Islet precursor cell (in vitro differentiated cells): Measurements from ENCODE around the gene UNC13B.
"Not testable (repeated sequence)": the region's sequence is repeated elsewhere in the genome, so short reads cannot be mapped to it uniquely, and the experiment has no call there.

Source experiments
- DNase-seq: peaks from one replicate; pipeline ENCODE4 v3.0.0-alpha.2; 2018

The UNC13B gene

GRCh38 chr9:35161713-35162604 is at the start of gene UNC13B:
Gene UNC13B (plus strand): TSS chr9:35162009. CDS start chr9:35162284, 275 bp downstream.
- peak; percentile 98 for DNase-seq

- DNase-seq: no peak
Observed at GRCh38 chr9:35112257-35113020, 49.4 kb upstream of the UNC13B start.

- DNase-seq: peak; percentile 100
Observed at GRCh38 chr9:35114113-35114839, 47.5 kb upstream of the UNC13B start.

- peak; percentile 79 for DNase-seq
Observed at GRCh38 chr9:35114840-35115628, 46.8 kb upstream of the UNC13B start.

DNA sequence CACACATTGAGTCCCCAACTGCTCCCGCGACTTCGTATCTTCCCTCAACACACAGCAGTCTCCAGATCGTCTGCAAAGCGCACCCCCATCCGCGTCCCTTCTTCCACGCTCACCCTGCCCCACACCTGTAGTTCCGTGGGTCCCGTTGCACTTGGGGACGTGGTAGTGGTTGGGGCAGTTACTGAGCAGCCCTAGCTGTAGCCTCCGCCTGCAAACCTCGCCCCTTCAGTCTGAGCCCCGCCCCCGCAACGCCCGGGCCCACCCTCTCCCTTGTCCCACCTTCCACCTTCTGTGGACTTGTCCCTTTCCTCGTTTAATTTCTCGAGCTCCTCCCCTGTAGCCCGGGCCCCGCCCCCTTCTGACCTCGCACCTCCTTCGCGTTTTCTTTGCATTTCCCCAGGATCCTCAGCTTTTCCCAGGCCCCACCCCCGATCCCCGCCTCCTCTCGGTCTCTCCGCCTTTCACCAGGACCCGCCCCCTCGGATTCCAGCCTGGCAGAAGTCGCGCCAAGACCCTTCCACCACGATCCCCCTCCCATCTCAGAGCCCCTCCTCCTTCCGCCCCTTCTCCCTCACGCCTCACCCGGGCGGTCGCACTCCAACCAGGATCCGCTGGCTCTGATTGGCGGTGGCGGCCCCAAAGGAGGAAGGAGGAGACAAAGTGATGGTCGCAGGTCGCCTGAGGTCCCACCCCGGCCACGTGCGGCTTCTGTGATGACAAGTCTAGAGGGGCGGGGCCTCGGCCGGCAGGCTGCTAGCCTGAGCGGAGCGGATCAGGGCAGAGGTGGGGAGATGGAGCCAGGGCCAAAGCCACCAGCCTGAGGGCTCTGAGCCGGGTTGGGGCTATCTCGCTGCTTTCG is 45.9 kb upstream of the UNC13B start, which contains the start of gene ATOSB:
ATOSB (minus strand) TSS at position 183 of the 859 bp plus-strand sequence. CDS start 7,588 bp downstream, outside the sequence.
- DNase-seq: peak; percentile 100

GRCh38 chr9:35116539-35116897 is 45.3 kb upstream of the UNC13B start:
- no peak for DNase-seq

GRCh38 chr9:35116898-35117551 is 44.8 kb upstream of the UNC13B start:
- peak; percentile 95 for DNase-seq

- no peak for DNase-seq
Observed at GRCh38 chr9:35134920-35135319, 26.9 kb upstream of the UNC13B start.

DNA sequence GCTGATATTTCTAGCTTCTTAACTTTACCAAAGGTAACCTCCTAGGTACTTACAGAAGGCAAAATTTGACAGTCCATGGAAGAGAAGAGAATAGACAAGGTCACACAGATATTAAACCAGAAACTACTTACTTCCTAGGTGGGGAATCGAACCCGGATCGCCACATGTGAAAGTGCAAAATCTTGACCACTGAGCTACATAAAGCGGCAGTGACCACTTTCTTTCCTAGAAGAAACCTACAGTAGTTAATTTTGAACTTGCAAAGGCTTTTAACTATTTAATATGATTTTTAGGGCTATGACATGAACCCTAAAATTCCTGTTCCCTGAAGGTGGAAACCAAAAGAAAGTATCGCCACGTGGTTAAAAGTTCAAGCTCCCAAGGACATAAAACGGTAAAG is 25.8 kb upstream of the UNC13B start:
- DNase-seq: peak; percentile 7

- peak; percentile 25 for DNase-seq
Observed at GRCh38 chr9:35136866-35137265, 24.9 kb upstream of the UNC13B start.

DNA sequence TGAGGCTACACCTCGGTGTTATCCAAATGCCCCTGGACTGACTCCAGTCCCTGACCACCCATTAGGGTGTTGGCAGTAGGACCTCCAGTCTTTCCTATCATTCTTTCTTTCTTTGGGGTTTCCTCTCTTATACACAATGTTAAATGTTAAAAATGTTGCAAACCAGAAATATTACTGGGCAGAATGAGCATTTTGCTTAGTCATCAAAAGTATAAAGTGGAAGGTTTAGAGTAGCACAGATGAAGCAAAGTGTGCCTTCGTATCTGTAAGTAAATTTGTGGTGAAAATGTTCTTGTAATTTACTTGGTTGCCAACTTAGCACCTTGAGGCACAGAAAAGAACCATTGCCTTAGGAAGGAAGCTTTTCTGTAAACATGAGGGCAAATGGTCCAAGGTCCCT is 21.7 kb upstream of the UNC13B start:
- no peak for DNase-seq

GRCh38 chr9:35142037-35142436 is 19.8 kb upstream of the UNC13B start:
- DNase-seq: no peak

DNA sequence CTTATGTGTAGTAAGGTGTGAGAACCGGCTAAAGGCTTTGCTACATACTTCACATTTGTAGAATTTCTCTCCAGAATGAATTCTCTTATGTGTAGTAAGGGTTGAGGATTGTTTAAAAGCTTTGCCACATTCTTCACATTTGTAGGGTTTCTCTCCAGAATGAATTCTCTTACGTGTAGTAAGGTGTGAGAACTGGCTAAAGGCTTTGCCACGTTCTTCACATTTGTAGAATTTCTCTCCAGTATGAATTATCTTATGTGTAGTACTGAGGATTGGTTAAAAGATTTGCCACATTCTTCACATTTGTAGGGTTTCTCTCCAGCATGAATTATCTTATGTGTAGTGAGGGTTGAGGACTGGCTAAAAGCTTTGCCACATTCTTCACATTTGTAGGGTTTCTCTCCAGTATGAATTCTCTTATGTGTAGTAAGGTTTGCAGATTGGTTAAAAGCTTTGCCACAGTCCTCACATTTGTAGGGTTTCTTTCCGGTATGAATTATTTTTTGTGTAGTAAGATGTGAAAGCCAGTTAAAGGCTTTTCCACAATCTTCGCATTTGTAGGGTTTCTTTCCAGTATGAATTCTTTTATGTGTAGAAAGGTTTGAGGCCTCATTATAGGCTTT is 13.8 kb upstream of the UNC13B start:
- not testable (repeated sequence) for DNase-seq

DNA sequence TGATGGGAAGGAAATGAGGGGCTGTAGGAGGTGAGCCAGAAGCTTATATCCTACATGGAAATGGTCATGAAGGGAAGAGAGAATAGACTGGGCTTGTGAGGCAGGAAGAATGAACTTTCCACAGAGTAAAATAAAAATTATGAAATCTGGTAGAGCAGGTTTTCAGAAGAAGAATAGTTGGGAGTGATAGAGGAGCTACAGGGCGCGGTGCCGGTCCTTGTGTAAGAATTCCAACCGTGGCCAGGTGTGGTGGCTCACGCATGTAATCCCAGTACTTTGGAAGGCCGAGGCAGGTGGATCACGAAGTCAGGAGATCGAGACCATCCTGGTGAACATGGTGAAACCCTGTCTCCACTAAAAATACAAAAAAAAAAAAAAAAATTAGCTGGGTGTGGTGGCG is 8.9 kb upstream of the UNC13B start:
- DNase-seq: no peak

DNA sequence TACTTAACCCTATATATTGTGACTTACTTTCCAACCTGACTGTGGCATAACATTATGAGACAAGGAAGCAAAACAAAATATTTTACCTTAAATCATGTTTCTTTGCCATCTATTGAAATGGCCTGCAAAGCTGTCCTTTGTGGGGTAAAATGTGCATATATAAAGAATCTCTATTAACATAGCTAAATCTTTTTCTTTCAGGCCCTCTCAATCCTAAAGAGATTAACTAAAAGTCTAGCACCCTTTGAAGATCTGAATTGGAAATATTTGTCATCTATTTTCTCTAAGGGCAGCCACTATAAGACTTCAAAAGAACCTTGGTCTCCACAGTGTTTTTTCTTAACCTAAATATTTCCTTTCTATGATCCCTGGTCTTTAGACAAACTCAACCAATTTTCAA is 5.0 kb upstream of the UNC13B start:
- no peak for DNase-seq

- DNase-seq: not testable (repeated sequence)
Observed at GRCh38 chr9:35157836-35158235, 4.0 kb upstream of the UNC13B start.

DNA sequence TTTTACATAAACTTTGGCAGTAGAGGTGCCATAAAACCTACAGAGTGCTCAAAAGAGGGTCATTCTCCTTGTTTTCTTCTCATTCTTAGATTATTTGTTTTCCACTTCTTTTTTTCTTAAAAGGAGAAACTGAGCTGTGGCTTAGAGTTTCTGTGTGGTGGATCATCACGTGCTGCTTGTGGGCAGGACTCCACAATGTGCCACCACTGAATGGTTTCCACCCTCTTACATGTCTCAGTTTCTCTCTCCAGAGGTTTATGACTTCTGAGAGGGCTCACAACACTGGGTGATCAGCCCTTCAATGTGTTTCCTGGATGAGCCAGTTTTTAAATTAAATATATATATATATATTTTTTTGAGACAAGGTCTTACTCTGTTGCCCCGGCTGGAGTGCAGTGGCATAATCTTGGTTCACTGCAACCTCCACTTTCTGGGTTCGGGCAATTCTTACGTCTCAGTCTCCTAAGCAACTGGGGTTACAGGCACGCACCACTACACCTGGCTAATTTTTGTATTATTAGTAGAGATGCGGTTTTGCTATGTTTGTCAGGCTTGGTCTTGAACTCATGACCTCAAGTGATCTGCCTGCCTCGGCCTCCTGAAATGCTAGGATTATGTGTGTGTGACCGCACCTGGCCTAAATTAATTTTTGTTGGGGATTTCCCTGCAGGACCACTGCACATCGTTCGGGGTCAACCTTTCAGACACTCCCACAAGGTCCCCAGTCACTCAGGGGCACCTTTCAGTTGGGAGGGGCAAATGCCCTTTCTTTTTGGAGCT is 3.1 kb upstream of the UNC13B start:
- no peak for DNase-seq

DNA sequence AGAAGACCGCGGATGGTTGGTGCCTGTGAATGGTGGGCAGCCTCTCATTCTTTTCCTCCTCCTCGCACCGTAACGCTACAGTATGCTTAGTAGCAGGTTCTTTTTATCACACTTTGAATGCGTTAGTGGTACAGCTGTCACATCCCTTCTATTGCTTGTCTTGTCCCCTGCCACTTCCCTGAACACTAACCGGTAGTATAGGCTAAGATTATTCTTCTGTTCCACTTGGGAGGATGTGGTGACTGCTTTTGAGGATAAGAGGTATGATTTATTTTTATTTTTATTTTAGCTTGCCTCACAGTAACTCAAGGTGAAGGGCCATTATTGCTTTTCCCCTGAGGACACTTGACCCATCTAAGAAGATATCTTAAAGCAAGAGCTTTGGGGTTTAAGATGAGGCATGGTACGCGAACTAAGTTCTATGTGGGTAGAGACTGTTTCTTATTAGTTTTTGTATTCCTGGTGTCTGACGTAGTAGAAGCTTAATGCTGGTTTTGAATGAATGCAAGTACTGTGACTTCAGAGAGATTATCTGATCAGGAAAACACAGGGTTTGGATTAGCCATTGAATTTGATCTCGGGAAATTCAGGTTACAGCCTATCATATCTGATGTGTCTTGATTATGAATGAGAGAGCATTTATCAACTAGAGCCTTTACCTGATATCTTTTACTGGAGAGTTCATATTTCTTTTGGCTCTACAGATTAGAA is 951 bp downstream of the UNC13B start:
- no peak for DNase-seq

GRCh38 chr9:35163413-35163812 is 1.6 kb downstream of the UNC13B start:
- DNase-seq: no peak
